Glomerular visceral epithelial cell (primary cell): Measurements from ENCODE around the gene OR52M1.
"Not testable (repeated sequence)": the region's sequence is repeated elsewhere in the genome, so short reads cannot be mapped to it uniquely, and the experiment has no call there.

Source experiments
- DNase-seq: peaks from one replicate; pipeline ENCODE4 v3.0.0-alpha.2; 2016; ENCODE audit errors: extremely low spot score

The OR52M1 gene, protein sequence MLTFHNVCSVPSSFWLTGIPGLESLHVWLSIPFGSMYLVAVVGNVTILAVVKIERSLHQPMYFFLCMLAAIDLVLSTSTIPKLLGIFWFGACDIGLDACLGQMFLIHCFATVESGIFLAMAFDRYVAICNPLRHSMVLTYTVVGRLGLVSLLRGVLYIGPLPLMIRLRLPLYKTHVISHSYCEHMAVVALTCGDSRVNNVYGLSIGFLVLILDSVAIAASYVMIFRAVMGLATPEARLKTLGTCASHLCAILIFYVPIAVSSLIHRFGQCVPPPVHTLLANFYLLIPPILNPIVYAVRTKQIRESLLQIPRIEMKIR

DNA sequence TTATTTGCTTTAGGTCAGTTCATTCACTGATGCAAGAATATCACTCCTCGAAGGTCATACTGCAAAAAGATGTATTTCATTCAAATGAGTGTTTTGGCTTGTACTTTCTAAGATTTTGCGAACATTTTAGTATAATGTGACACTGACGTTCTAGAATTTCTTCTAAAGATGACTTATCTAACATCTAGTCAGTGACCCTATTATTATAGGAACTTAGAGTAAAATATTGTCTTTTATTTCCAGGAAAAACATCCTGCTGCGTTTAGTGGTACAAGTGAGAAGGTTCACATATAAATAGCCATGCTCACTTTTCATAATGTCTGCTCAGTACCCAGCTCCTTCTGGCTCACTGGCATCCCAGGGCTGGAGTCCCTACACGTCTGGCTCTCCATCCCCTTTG, at the start of gene OR52M1:
TSS of gene OR52M1 (plus strand) at position 301 of the 400 bp plus-strand sequence. CDS start at position 301, 0 bp downstream.
- no peak for DNase-seq

DNA sequence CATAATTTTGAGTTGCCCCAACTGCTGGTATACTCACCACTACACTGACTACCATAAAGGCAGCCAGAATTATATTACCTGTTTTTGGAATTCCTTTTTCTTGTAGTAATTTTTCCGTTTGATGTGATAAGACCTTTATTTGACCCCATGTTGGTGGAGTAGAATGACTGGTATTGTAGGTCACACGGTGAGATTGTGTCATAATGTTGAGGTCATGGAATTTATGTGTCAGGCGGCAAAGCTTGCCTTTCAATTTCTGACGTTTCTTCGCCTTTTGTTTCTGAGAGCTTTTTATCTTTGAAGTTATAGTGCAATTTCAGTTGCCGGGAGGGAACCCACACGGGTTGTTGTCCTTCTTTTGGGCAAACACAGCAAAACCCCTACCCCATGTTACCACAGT, 49.5 kb upstream of the OR52M1 start:
- no peak for DNase-seq

DNA sequence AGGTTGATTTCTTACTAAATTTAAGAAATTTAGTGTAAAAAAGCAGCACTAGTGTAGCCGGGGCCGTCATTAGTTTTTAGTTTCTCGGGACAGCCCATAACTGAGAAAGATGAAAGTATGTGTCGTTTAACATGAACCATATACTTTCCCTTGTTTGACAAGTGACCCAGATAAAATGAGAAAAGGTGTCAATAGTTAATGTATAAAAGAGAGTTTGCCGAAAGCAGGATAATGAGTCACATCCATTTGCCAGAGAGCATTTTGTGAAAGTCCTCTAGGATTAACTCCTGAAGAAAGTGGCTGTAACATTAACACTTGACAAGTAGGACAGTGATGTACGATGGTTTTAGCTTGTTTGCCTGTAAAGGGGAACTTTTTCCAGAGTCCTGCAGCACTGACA, 49.0 kb upstream of the OR52M1 start:
- no peak for DNase-seq

DNA sequence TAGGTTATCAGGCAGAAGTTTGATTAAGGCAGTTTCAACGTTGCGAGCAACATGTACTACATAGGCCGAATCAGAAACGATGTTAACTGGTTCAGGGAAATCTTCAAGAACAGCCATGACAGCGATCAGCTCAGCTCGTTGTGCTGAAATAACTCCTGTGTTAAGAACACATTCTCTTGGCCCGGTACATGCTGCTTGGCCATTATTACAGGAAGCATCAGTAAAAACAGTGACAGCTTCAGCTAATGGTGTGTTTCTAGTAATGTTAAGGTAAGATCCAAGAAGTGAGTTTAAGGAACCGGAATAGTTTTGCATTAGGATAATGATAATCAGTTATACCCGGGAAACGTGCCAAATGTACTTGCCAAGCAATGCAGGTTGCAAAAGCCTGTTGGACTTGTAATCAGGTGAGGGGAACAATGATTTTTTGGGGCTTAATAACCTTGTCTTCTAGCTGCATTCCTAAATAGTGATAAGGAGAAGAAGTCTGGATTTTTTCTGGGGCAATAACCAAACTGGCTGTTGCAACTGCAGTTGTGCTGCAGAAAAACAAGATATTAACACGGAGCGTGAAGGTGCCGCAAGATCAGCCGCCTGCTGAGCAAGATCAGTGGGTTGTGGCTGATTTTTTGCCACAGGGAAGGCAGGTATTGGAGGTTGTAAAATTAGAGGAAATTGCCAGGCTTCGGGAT, 48.3 kb upstream of the OR52M1 start:
- no peak for DNase-seq

DNA sequence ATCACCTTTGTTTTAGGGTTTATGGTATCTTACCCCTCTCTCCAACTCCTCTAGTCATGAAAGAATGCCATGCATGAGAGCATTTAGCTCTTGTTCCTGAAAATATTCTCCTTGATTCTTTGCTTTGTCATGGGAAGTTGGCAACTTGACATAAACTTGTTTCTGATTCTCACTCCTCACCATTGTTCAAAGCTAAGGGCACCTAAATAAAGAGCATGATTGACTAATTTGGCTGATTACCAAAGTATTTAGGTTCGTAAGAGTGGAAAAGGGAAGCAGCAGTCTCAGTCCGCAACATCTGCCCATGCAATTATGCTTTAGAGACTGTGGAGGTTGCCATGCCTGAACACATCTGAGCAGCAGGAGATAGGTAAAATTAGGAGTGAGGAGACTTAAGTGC, 36.1 kb upstream of the OR52M1 start:
- DNase-seq: no peak

DNA sequence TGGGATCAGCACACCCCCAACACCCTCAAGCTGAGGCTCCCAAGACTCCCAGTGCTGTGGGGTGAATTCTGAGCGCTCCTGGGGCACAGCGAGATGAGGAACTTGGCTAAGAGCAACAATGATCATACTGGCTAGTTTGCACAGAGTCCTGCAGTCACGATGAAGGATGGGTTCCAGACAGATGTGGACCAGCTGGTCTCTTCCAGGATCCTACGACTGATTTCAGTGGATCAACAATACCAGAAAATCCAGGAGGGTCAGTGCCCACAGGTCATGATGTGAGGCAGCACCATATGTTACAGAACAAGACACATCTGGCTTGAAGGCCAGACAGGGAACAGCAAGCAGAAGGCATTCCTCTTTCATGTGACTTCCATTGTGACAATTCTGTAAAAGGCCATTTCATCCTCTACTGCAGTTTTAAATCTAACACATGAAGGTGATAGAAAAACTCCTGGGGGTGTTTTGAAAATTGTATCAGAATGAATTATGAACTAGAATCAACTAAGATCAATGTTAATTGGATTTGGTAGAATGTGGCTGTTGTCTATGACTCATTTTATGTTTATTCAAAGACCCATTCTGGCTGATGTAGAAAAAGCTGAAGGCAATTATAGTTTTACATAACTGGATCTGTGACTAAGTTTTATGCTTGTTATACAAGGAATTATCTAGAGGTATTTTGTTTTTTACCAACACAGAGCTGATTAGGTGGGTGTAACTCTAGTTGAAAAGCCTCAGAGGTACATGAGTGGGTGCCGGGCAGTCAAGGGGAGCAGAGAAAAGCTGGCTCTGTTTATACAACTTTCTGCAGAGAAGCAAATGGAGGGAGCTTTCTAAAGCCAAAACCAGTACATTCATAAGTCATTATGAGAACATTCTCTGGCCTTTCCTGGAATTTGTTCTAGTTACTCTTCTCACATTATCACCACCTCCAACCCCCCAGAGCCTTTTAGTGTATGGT, 33.4 kb upstream of the OR52M1 start:
- DNase-seq: no peak

DNA sequence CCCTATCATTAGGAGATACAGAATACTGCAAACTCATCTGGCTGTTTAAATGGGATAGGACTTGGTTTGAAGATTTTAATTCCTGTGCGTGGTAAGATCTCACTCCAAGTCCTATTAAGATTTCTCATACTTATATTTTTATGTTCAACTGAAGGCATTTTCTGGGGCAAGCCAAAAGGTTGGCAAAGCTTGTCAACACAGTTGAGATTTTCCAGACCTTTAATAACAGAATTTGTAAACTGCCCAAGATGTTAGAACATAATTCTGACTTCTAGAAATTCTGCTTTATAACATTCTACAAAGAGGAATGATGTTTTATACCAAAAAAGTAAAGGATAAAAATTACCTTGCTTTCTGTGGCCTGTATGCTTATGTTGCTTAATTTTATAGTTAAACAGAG, 30.8 kb upstream of the OR52M1 start:
- no peak for DNase-seq

DNA sequence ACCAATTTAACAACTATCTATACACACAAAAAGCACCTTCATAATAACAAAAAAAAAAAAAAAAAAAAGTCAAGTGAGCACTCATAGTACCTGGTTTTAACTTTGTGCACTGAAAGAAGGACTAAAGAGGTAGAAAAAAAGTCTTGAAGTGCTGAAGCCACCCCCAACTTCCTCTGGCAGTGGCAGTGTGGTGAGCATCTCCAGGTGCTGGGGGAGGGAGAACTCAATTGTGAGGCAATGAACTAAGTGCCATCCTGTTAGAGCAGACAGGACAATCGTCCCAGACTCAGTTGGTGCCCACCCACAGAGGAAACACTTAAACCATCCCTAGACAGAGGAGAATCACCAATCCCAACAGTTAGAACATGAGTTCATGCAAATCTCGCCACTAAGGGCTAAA, 22.7 kb upstream of the OR52M1 start:
- no peak for DNase-seq

DNA sequence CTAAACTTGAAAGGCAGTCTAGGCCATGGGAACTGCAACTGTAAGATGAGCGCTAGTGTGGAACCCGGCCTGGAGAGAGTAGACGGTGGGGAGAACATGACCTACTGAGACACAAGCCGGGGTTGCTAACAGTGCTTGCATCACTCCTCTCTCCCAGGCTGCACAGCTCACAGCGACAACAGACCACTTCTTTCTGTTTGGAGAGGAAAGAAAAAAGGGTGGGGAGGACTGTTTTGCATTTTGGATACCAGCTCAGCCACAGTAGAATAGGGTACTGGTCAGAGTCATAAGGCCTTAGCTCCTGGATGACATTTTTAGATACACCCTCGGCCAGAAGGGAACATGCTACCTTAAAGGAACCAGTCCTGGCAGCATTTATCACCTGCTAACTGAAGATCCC, 22.2 kb upstream of the OR52M1 start:
- DNase-seq: no peak

DNA sequence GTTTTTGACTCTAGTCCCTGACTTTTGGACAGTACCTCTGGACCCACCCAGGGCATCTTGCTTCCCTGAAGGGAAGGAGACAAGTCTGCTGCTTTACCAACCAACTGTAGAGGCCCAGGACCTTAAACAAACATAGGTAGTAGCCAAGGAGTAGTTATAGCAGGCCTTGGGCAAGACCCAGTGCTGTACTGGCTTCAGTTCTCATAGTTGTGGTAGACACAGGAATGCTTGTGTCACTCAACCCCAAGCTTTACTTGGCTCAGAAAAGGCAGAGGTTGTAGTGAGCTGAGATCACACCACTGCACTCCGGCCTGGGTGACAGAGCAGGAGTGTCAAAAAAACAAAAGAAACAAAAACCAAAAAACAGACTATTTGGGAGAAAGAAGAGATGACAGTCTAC, 21.3 kb upstream of the OR52M1 start:
- DNase-seq: no peak

DNA sequence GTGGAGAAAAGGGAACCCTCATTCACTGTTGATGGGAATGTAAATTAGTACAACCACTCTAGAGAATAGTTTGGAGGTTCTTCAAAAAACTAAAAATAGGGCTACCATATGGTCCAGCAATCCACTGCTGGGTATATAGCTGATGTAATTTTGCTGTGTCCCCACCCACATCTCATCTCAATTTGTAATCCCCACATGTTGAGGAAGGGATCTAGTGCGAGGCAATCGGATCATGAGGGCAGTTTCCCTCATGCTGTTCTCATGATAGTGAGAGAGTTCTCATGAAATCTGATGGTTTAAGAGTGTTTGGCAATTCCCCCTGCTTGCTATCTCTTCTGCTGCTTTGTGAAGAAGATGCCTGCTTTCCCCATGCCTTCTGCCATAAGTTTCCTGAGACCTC, 17.1 kb upstream of the OR52M1 start:
- no peak for DNase-seq

DNA sequence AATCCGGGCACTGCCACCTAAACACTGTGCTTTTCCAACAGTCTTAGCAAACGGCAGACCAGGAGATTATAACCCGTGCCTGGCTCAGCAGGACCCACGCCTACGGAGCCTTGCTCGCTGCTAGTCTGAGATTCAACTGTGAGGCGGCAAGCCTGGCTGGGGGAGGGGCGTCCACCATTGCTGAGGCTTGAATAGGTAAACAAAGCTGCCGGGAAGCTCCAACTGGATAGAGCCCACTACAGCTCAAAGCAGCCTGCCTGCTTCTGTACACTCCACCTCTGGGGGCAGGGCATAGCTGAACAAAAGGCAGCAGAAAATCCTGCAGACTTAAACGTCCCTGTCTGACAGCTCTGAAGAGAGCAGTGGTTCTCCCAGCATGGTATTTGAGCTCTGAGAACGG, 13.3 kb upstream of the OR52M1 start:
- not testable (repeated sequence) for DNase-seq

DNA sequence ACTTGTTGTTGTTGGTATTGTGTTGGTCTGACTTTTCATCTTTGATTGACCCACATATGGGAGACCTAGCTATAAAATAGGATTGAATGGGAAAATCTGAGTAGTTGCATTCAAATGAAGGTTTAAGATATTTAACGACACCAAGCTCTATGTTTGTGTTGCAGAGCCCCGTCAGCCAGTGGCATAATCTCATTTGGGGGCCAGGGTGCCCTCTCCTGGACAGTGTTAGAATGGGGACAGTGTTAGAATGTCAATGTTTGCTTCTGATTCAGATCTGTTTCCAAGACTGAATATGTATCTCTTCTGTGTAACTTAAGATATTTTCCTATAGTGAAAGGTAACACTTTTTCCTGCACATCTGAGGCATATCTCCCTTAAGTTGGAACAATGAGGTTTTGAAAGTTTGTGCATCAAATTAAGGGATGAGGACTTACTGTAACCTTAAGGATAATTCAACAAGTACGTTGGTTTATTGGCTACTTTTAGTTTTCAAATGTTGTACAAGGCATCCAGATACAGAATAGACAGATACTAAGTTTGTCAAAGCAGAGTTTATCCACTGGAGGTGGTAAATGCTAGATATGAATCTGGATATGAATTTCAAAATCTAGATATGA, 5.3 kb upstream of the OR52M1 start:
- DNase-seq: peak; percentile 15

DNA sequence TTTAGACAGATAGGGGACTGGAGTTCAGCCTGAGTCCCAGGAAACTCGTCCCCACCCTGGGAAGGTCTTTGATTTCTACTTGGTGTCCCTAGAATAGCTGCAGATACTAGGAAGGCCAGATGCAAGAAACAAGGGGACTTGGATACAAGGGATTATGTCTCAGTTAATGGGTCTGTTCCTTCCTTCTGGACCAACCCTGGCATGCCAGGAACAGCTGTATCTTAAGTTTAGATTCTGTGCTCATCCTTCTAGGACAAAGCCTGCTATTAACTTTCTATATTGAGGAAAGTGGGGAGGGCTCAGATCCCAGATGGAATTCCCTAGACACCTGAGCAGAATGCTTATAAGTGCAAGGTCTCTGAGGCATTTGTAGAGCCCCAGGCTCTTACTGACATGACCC, 3.9 kb upstream of the OR52M1 start:
- DNase-seq: no peak

DNA sequence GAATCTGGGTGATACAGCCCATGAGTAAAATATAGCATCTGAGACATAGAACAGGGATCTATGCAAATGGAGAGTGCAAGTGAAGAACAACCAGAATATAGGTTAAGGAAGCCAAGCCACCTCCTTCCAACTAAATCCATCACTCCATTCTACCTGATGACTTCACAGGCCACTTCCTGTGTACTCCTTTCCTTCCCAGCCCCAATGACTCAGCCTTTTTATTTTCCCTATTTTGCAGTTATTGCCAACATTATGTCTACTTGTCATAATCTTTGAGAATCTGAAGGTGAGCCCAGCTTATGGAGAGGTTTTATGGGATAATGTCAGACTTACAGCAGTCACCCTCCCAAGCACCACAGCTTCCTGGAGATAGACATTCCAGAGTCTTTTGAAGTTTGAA, 1.4 kb upstream of the OR52M1 start:
- no peak for DNase-seq

DNA sequence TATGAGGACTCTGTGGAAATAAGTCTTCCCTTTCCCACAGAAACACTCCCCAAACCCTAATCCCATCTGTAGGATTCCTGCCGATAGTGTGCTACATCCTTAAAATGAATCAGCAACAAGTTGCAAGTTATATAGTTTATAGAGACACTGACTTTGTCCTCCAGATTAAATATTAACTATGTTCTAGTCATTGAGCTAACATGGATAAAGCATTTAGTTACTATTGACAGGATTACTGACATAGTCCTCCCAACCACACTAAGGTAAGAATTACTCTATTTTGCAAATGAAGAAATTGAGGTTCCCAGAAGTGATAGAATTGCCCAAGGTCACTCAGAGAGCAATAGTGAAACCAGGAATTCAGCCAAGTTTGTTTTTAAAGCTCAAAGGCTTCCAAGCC, 1.9 kb downstream of the OR52M1 start:
- DNase-seq: no peak

DNA sequence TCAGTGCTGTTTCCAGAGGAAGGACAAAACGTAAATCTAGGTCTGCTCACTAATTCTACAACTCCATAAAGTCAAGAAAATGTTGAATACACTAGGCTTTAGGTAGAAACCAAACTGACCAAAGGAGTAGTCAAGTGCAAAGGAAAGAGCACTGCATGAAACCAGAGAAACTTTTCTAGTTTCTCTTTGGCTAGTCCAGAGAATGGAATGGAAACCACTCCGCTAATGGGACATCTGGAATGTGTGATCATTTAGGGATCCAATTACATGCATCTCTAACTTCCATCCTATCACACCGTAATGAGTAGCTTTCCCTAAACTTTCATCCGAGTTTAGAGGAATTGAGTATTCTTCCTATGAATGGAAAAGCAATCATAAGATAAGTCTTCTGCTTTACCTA, 2.4 kb downstream of the OR52M1 start:
- no peak for DNase-seq

DNA sequence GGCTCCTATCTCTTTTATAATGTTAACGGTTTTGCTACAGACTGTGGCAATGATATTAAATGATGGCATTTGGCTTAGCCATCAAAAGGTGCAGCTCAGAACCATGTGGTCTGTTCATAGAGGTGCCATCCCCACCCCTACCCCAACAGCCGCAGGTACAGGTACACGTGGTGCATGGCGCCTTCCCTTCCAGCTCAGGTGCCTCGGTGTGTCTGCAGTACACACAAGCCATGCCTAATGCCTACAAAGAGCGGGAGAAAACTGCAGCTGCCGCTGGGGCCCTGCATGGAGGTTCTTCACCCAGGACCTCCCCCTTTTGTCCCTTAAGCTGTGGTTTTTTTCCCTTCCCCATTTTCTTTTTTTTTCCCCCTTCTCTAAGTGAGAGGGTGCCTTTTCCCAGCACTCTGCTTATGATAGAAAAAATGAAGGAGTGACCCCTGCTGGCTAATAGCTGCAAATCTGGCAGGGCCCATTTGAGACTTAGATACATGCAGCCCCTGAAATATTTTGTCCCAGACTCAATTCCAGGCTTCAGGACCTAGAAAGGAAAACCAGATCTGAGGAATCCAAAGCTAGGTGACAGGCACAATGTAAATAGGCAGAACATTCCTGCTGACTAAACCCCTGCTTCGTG, 6.5 kb downstream of the OR52M1 start:
- no peak for DNase-seq

DNA sequence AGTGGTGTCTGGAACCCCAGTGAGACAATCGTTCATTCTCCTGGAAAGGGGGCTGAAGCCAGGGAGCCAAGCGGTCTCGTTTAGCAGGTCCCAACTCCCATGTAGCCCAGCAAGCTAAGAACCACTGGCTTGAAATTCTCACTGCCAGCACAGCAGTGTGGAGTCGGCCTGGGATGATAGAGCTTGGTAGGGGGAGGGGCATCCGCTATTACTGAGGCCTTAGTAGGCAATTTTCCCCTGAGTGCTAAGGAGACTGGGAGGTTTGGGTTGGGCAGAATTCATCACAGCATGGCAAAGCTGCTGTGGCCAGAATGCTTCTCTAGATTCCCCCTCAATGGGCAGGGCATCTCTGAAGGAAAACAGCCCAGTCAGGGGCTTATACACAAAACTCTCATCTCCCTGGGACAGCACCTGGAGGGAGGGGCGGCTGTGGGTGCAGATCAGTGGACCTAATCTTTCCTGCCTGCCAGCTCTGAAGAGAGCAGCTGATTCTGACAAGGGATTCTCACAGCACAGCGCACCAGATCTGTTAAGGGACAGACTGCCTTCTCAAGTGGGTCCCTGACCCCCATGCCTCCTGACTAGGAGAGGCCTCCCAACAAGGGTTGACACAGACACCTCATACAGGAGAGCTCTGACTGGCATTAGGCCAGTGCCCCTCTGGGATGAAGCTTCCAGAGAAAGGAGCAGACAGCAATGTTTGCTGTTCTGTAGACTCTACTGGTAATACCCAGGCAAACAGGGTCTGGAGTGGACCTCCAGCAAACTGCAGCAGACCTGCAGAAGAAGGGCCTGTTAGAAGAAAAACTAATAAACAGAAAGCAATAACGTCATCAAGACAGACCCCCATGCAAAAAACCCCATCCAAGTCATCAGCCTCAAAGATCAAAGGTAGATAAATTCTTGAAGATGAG, 14.8 kb downstream of the OR52M1 start:
- no peak for DNase-seq

DNA sequence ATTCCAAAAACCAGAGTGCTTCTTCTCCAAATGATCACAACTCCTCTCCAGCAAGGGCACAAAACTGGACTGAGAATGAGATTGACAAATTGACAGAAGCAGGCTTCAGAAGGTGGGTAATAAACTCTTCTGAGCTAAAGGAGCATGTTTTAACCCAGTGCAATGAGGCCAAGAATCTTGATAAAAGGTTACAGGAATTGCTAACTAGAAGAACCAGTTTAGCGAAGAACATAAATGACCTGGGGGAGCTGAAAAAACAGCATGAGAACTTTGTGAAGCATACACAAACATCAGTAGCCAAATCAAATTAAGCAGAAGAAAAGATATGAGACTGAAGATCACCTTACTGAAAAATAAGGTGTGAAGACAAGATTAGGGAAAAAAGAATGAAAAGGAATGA, 15.5 kb downstream of the OR52M1 start:
- DNase-seq: no peak
